ENCODE data around the gene CGREF1. TPM values are rescaled to one million over a fixed set of nuclear protein-coding genes. Genes with fewer than 3 reads are reported as not detected.
A peak's percentile ranks its signal among the peaks of the same experiment; 100 is the strongest.

Gene CGREF1
- total RNA-seq, 1 donor from 2014 or later, result 0.43 TPM

GRCh38 chr2:27159271-27159670 lies 40.3 kb upstream of the CGREF1 start:
- no peaks in the 10 kb centered on the region for H3K36me3 ChIP-seq
- no peaks in the 10 kb centered on the region for H3K9me3 ChIP-seq
- TF ChIP-seq CTCF (IDR thresholded peaks at IDR 0.05), result no peak
- intact Hi-C loops (cut with DNase I), result no loop called here
- ATAC-seq, result peak; percentile 19
- no peak overlapping the region for H3K4me3 ChIP-seq
- H3K4me1 ChIP-seq, result no peaks in the 10 kb centered on the region
- H3K27me3 ChIP-seq, result no peaks in the 10 kb centered on the region
- H3K27ac ChIP-seq, result no peak overlapping the region
- no peak for DNase-seq

GRCh38 chr2:27158468-27158867 lies 39.5 kb upstream of the CGREF1 start:
- Histone ChIP-seq H3K36me3 (no peaks in the 10 kb centered on the region), H3K4me3 (no peak overlapping the region), H3K9me3 (no peaks in the 10 kb centered on the region), H3K27me3 (no peaks in the 10 kb centered on the region), H3K27ac (no peak overlapping the region), H3K4me1 (no peaks in the 10 kb centered on the region)
- TF ChIP-seq CTCF (IDR thresholded peaks at IDR 0.05), result no peak
- ATAC-seq (no peak), DNase-seq (no peak)
- intact Hi-C loops (cut with DNase I), result no loop called here

- no peak overlapping the region for H3K27ac ChIP-seq
- no peaks in the 10 kb centered on the region for H3K27me3 ChIP-seq
- no peak for ATAC-seq
- intact Hi-C loops (cut with DNase I), result no loop called here
- no peaks in the 10 kb centered on the region for H3K36me3 ChIP-seq
- no peaks in the 10 kb centered on the region for H3K9me3 ChIP-seq
- H3K4me3 ChIP-seq, result no peak overlapping the region
- no peaks in the 10 kb centered on the region for H3K4me1 ChIP-seq
- no peak for DNase-seq
- TF ChIP-seq CTCF (IDR thresholded peaks at IDR 0.05), result no peak
Observed at GRCh38 chr2:27155069-27155520, 36.2 kb upstream of the CGREF1 start.

- intact Hi-C loops (cut with DNase I), result no loop called here
- no peaks in the 10 kb centered on the region for H3K4me1 ChIP-seq
- no peak for TF ChIP-seq CTCF (IDR thresholded peaks at IDR 0.05)
- no peak for ATAC-seq
- H3K27ac ChIP-seq, result no peak overlapping the region
- H3K4me3 ChIP-seq, result no peak overlapping the region
- no peaks in the 10 kb centered on the region for H3K27me3 ChIP-seq
- no peaks in the 10 kb centered on the region for H3K36me3 ChIP-seq
- no peaks in the 10 kb centered on the region for H3K9me3 ChIP-seq
- DNase-seq, result no peak
Observed at GRCh38 chr2:27154488-27154887, 35.6 kb upstream of the CGREF1 start.

GRCh38 chr2:27152796-27153464 lies 34.0 kb upstream of the CGREF1 start:
- intact Hi-C loops (cut with DNase I), result no loop called here
- DNase-seq, result no peak
- H3K27ac ChIP-seq, result no peak overlapping the region
- no peak for ATAC-seq
- no peaks in the 10 kb centered on the region for H3K36me3 ChIP-seq
- H3K4me3 ChIP-seq, result no peak overlapping the region
- TF ChIP-seq CTCF (IDR thresholded peaks at IDR 0.05), result no peak
- no peaks in the 10 kb centered on the region for H3K9me3 ChIP-seq
- no peaks in the 10 kb centered on the region for H3K4me1 ChIP-seq
- no peaks in the 10 kb centered on the region for H3K27me3 ChIP-seq
